Measurements from ENCODE around the gene ZBP1.

Gene ZBP1

GRCh38 chr20:57563522-57563921 lies 56.7 kb downstream of the ZBP1 start:
- Histone ChIP-seq H3K9ac (ENCODE audit: low read depth, low read length) (no peak overlapping the region), H3K27me3 (ENCODE audit: control insufficient read depth, insufficient read depth, low read length) (no peaks in the 10 kb centered on the region), H3K36me3 (ENCODE audit: control insufficient read depth, insufficient read depth, low read length) (no peaks in the 10 kb centered on the region), H3K27ac (ENCODE audit: low read depth, low read length) (no peak overlapping the region), H3K4me3 (ENCODE audit: low read depth, low read length) (no peak overlapping the region), H3K9me3 (ENCODE audit: control insufficient read depth, insufficient read depth, low read length) (no peaks in the 10 kb centered on the region), H3K4me1 (ENCODE audit: control insufficient read depth, insufficient read depth, low read length) (no peaks in the 10 kb centered on the region)

GRCh38 chr20:57562541-57563465 lies 57.4 kb downstream of the ZBP1 start:
- Histone ChIP-seq H3K4me1 (ENCODE audit: control insufficient read depth, insufficient read depth, low read length) (no peaks in the 10 kb centered on the region), H3K9me3 (ENCODE audit: control insufficient read depth, insufficient read depth, low read length) (no peaks in the 10 kb centered on the region), H3K36me3 (ENCODE audit: control insufficient read depth, insufficient read depth, low read length) (no peaks in the 10 kb centered on the region), H3K27me3 (ENCODE audit: control insufficient read depth, insufficient read depth, low read length) (no peaks in the 10 kb centered on the region), H3K4me3 (ENCODE audit: low read depth, low read length) (no peak overlapping the region), H3K27ac (ENCODE audit: low read depth, low read length) (no peak overlapping the region), H3K9ac (ENCODE audit: low read depth, low read length) (no peak overlapping the region)

- Histone ChIP-seq H3K36me3 (ENCODE audit: control insufficient read depth, insufficient read depth, low read length) (no peaks in the 10 kb centered on the region), H3K9me3 (ENCODE audit: control insufficient read depth, insufficient read depth, low read length) (no peaks in the 10 kb centered on the region), H3K9ac (ENCODE audit: low read depth, low read length) (no peak overlapping the region), H3K27ac (ENCODE audit: low read depth, low read length) (no peak overlapping the region), H3K27me3 (ENCODE audit: control insufficient read depth, insufficient read depth, low read length) (no peaks in the 10 kb centered on the region), H3K4me1 (ENCODE audit: control insufficient read depth, insufficient read depth, low read length) (no peaks in the 10 kb centered on the region), H3K4me3 (ENCODE audit: low read depth, low read length) (no peak overlapping the region)
Measured at GRCh38 chr20:57561356-57562279, 58.6 kb downstream of the ZBP1 start.

- H3K4me1 ChIP-seq (ENCODE audit: control insufficient read depth, insufficient read depth, low read length) = no peaks in the 10 kb centered on the region
- H3K36me3 ChIP-seq (ENCODE audit: control insufficient read depth, insufficient read depth, low read length) = no peaks in the 10 kb centered on the region
- H3K9me3 ChIP-seq (ENCODE audit: control insufficient read depth, insufficient read depth, low read length) = no peaks in the 10 kb centered on the region
- no peak within 1 kb of the TSS for H3K9ac ChIP-seq (ENCODE audit: low read depth, low read length)
- H3K27me3 ChIP-seq (ENCODE audit: control insufficient read depth, insufficient read depth, low read length) = no peaks in the 10 kb centered on the region
- no peak within 1 kb of the TSS for H3K27ac ChIP-seq (ENCODE audit: low read depth, low read length)
- H3K4me3 ChIP-seq (ENCODE audit: low read depth, low read length) = no peak within 1 kb of the TSS
Measured at GRCh38 chr20:57560554-57561355, 59.5 kb downstream of the ZBP1 start, which contains the start of gene PCK1. PCK1 (plus strand) TSS chr20:57561110; CDS start chr20:57561412, 302 bp downstream.

GRCh38 chr20:57559658-57560553 lies 60.3 kb downstream of the ZBP1 start:
- Histone ChIP-seq H3K36me3 (ENCODE audit: control insufficient read depth, insufficient read depth, low read length) (no peaks in the 10 kb centered on the region), H3K9ac (ENCODE audit: low read depth, low read length) (no peak overlapping the region), H3K4me1 (ENCODE audit: control insufficient read depth, insufficient read depth, low read length) (no peaks in the 10 kb centered on the region), H3K27ac (ENCODE audit: low read depth, low read length) (no peak overlapping the region), H3K9me3 (ENCODE audit: control insufficient read depth, insufficient read depth, low read length) (no peaks in the 10 kb centered on the region), H3K27me3 (ENCODE audit: control insufficient read depth, insufficient read depth, low read length) (no peaks in the 10 kb centered on the region), H3K4me3 (ENCODE audit: low read depth, low read length) (no peak overlapping the region)

- no peaks in the 10 kb centered on the region for H3K4me1 ChIP-seq (ENCODE audit: control insufficient read depth, insufficient read depth, low read length)
- no peaks in the 10 kb centered on the region for H3K36me3 ChIP-seq (ENCODE audit: control insufficient read depth, insufficient read depth, low read length)
- no peak overlapping the region for H3K4me3 ChIP-seq (ENCODE audit: low read depth, low read length)
- H3K9ac ChIP-seq (ENCODE audit: low read depth, low read length) = no peak overlapping the region
- H3K27me3 ChIP-seq (ENCODE audit: control insufficient read depth, insufficient read depth, low read length) = no peaks in the 10 kb centered on the region
- H3K9me3 ChIP-seq (ENCODE audit: control insufficient read depth, insufficient read depth, low read length) = no peaks in the 10 kb centered on the region
- no peak overlapping the region for H3K27ac ChIP-seq (ENCODE audit: low read depth, low read length)
Measured at GRCh38 chr20:57559289-57559634, 61.0 kb downstream of the ZBP1 start.

GRCh38 chr20:57558614-57559288 lies 61.5 kb downstream of the ZBP1 start:
- Histone ChIP-seq H3K36me3 (ENCODE audit: control insufficient read depth, insufficient read depth, low read length) (no peaks in the 10 kb centered on the region), H3K9ac (ENCODE audit: low read depth, low read length) (no peak overlapping the region), H3K4me1 (ENCODE audit: control insufficient read depth, insufficient read depth, low read length) (no peaks in the 10 kb centered on the region), H3K27ac (ENCODE audit: low read depth, low read length) (no peak overlapping the region), H3K9me3 (ENCODE audit: control insufficient read depth, insufficient read depth, low read length) (no peaks in the 10 kb centered on the region), H3K4me3 (ENCODE audit: low read depth, low read length) (no peak overlapping the region), H3K27me3 (ENCODE audit: control insufficient read depth, insufficient read depth, low read length) (no peaks in the 10 kb centered on the region)

GRCh38 chr20:57557926-57558613 lies 62.2 kb downstream of the ZBP1 start:
- Histone ChIP-seq H3K9ac (ENCODE audit: low read depth, low read length) (no peak overlapping the region), H3K9me3 (ENCODE audit: control insufficient read depth, insufficient read depth, low read length) (no peaks in the 10 kb centered on the region), H3K36me3 (ENCODE audit: control insufficient read depth, insufficient read depth, low read length) (no peaks in the 10 kb centered on the region), H3K4me3 (ENCODE audit: low read depth, low read length) (no peak overlapping the region), H3K27ac (ENCODE audit: low read depth, low read length) (no peak overlapping the region), H3K27me3 (ENCODE audit: control insufficient read depth, insufficient read depth, low read length) (no peaks in the 10 kb centered on the region), H3K4me1 (ENCODE audit: control insufficient read depth, insufficient read depth, low read length) (no peaks in the 10 kb centered on the region)

- Histone ChIP-seq H3K36me3 (ENCODE audit: control insufficient read depth, insufficient read depth, low read length) (no peaks in the 10 kb centered on the region), H3K4me1 (ENCODE audit: control insufficient read depth, insufficient read depth, low read length) (no peaks in the 10 kb centered on the region), H3K9ac (ENCODE audit: low read depth, low read length) (no peak overlapping the region), H3K9me3 (ENCODE audit: control insufficient read depth, insufficient read depth, low read length) (no peaks in the 10 kb centered on the region), H3K27ac (ENCODE audit: low read depth, low read length) (no peak overlapping the region), H3K4me3 (ENCODE audit: low read depth, low read length) (no peak overlapping the region), H3K27me3 (ENCODE audit: control insufficient read depth, insufficient read depth, low read length) (no peaks in the 10 kb centered on the region)
Measured at GRCh38 chr20:57556980-57557274, 63.3 kb downstream of the ZBP1 start.

Measured in HUES48 (cell line).